K562 (cell line): Measurements from ENCODE around the gene GSPT2. TPM values are rescaled to one million over a fixed set of nuclear protein-coding genes. Genes with fewer than 3 reads are reported as not detected.

Source experiments
- ATAC-seq: fragments of 200-7000 bp; cut with Tn5 transposase; 3 replicates; pipeline ENCODE4 v1.9.1; 2020; ENCODE audit warnings: moderate library complexity
- BruUV-seq: library from RNA; stranded (reverse); fragments of 400-500 nt; replicated peaks from 2 replicates; lab custom pipeline; 2021; lab: Mats Ljungman, UMichigan
- CTCF ChIA-PET: fragments of 300-600 bp; formaldehyde crosslinking; extraction: SDS; loops from one replicate; lab custom pipeline; 2021; ENCODE audit warnings: low intra/inter-chr PET ratio; lab: Yijun Ruan, JAX
- POLR2A ChIA-PET: fragments of 300-600, 350-650 bp; sonication (Branson Sonifier 250); formaldehyde crosslinking; extraction: SDS; loops from one replicate; lab custom pipeline; 2021; ENCODE audit warnings: antibody characterized with exemption, inconsistent platforms; lab: Yijun Ruan, JAX
- DNase-seq, 4 experiments: peaks; one replicate each; pipeline versions ENCODE4 v3.0.0 to v3.0.0-alpha.2; 2011 to 2018; ENCODE audit warnings: low spot score in 3 of 4, mixed read lengths in 3 of 4; ENCODE audit errors: extremely low read depth in 1 of 4
- FAIRE-seq: peaks from 2 replicates; lab custom pipeline; 2011; peaks lifted over from hg19 to GRCh38; lab: Jason Lieb, UNC
- H2AFZ ChIP-seq: 2 replicates; pipeline ENCODE4 v1.6.0; 2011; ENCODE audit warnings: low read depth, low read length, control low read depth, inconsistent platforms
- H3K27ac ChIP-seq: fragments of 200-600 bp; 3 replicates; pipeline ENCODE4 v1.8.0; 2011; ENCODE audit warnings: low read depth, mild to moderate bottlenecking, control low read depth, inconsistent platforms, low read length, moderate library complexity, mixed read lengths; ENCODE audit errors: extremely low read depth
- H3K27me3 ChIP-seq, 2 experiments: fragments of 300-600 bp in 1 of 2; 2 replicates in 1 of 2; 3 replicates in 1 of 2; pipeline versions ENCODE4 v1.6.0 to v1.8.0; 2011; ENCODE audit warnings: inconsistent platforms in 2 of 2, low read length in 2 of 2, mild to moderate bottlenecking in 1 of 2, mixed read lengths in 1 of 2, moderate library complexity in 1 of 2; ENCODE audit not compliant: control insufficient read depth in 2 of 2, insufficient read depth in 2 of 2
- H3K36me3 ChIP-seq: fragments of 300-600 bp; 3 replicates; pipeline ENCODE4 v1.8.0; 2011; ENCODE audit warnings: mild to moderate bottlenecking, low read length, inconsistent platforms; ENCODE audit not compliant: control insufficient read depth, insufficient read depth
- H3K4me1 ChIP-seq, 2 experiments: fragments of 200-600 bp in 1 of 2; replicated peaks in 1 of 2; 2 replicates in 1 of 2; 3 replicates in 1 of 2; pipeline versions ENCODE4 v1.5.1 to v1.8.0; 2011; ENCODE audit warnings: inconsistent platforms in 2 of 2, low read length in 2 of 2, mild to moderate bottlenecking in 1 of 2, mixed read lengths in 1 of 2, moderate library complexity in 1 of 2; ENCODE audit not compliant: control insufficient read depth in 2 of 2, insufficient read depth in 2 of 2
- H3K4me2 ChIP-seq: 2 replicates; pipeline ENCODE4 v1.6.1; 2011; ENCODE audit warnings: low read length, control low read depth, inconsistent platforms, mixed read lengths; ENCODE audit not compliant: insufficient read depth
- H3K4me3 ChIP-seq: fragments of 200-600 bp; sonication (generic), shearing (Covaris generic); 2 replicates; pipeline ENCODE4 v1.5.1; 2016; ENCODE audit warnings: control low read depth, inconsistent platforms
- H3K79me2 ChIP-seq: fragments of 200-600 bp; 3 replicates; pipeline ENCODE4 v1.8.0; 2011; ENCODE audit warnings: low read length, inconsistent platforms; ENCODE audit not compliant: control insufficient read depth, insufficient read depth
- H3K9ac ChIP-seq, 2 experiments: 2 replicates each; pipeline versions ENCODE4 v1.6.0 to v1.6.1; 2011; ENCODE audit warnings: low read depth in 2 of 2, low read length in 2 of 2, control low read depth in 1 of 2, inconsistent platforms in 1 of 2, mild to moderate bottlenecking in 1 of 2, mixed read lengths in 1 of 2; ENCODE audit not compliant: insufficient read depth in 1 of 2
- H3K9me1 ChIP-seq: one replicate; pipeline ENCODE4 v1.6.0; 2011; ENCODE audit warnings: inconsistent platforms, mild to moderate bottlenecking, low read length, moderate library complexity; ENCODE audit not compliant: control insufficient read depth, insufficient read depth
- H3K9me3 ChIP-seq: replicated peaks from 2 replicates; pipeline ENCODE4 v1.5.1; 2011; ENCODE audit warnings: low read depth, low read length, inconsistent platforms; ENCODE audit not compliant: control insufficient read depth, insufficient read depth
- H4K20me1 ChIP-seq: replicated peaks from 2 replicates; pipeline ENCODE4 v1.6.1; 2011; ENCODE audit warnings: low read length, inconsistent platforms, mixed read lengths; ENCODE audit not compliant: control insufficient read depth, insufficient read depth
- ARID4B ChIP-seq: sonication (generic); formaldehyde crosslinking; IDR thresholded peaks from 2 replicates; pipeline ENCODE4 v1.8.0; 2022; ENCODE audit warnings: mild to moderate bottlenecking, missing genetic modification reagents
- CBX2 ChIP-seq: fragments of 200-600 bp; sonication (generic); IDR thresholded peaks from one replicate; pipeline ENCODE4 v1.6.1; 2012; ENCODE audit warnings: mild to moderate bottlenecking, low read length, inconsistent platforms; ENCODE audit not compliant: insufficient read depth, poor library complexity, severe bottlenecking
- CCAR2 ChIP-seq: fragments of 200-400 bp; formaldehyde crosslinking; IDR thresholded peaks from 2 replicates; pipeline ENCODE4 v1.6.1; 2017; ENCODE audit warnings: mild to moderate bottlenecking, low read depth, low read length
- DMBX1 ChIP-seq: fragments of 250-450 bp; sonication (Bioruptor Pico); IDR thresholded peaks from 2 replicates; pipeline ENCODE4 v1.8.0; 2022; ENCODE audit warnings: inconsistent platforms, mild to moderate bottlenecking, moderate library complexity, borderline replicate concordance
- IRF2 ChIP-seq: sonication (generic); formaldehyde crosslinking; IDR thresholded peaks from 2 replicates; pipeline ENCODE4 v1.8.1; 2022; ENCODE audit warnings: mild to moderate bottlenecking, missing genetic modification reagents
- NR2C1 ChIP-seq, 2 experiments: fragments of 450-650 bp; IDR thresholded peaks; 2 replicates each; pipeline ENCODE4 v1.6.1; 2017; ENCODE audit warnings: mild to moderate bottlenecking in 2 of 2, antibody characterized with exemption in 1 of 2, inconsistent platforms in 1 of 2, missing compliant biosample characterization in 1 of 2, missing genetic modification characterization in 1 of 2
- RBM25 ChIP-seq: fragments of 200-400 bp; formaldehyde crosslinking; IDR thresholded peaks from 2 replicates; pipeline ENCODE4 v1.6.1; 2018; ENCODE audit warnings: low read length, low read depth, moderate library complexity; ENCODE audit not compliant: severe bottlenecking
- ZBTB11 ChIP-seq, 3 experiments: fragments of 200-800 bp in 1 of 3; fragments of 250-450 bp in 1 of 3; fragments of 450-650 bp in 1 of 3; sonication (Bioruptor Pico) in 1 of 3; sonication (Bioruptor generic) in 1 of 3; formaldehyde crosslinking in 1 of 3; IDR thresholded peaks; 2 replicates each; pipeline versions ENCODE4 v1.6.1 to v1.8.0; 2016 to 2022; ENCODE audit warnings: mild to moderate bottlenecking in 2 of 3, missing genetic modification characterization in 2 of 3, missing compliant biosample characterization in 1 of 3, moderate library complexity in 1 of 3
- ZC3H11A ChIP-seq: IDR thresholded peaks from 2 replicates; pipeline ENCODE4 v1.6.1; 2012; ENCODE audit warnings: low read depth, low read length, improper control_type of control experiment
- ZNF134 ChIP-seq: fragments of 250-450 bp; sonication (Bioruptor Pico); conservative IDR thresholded peaks from 2 replicates; pipeline ENCODE4 v1.4.0; 2020
- ZNF282 ChIP-seq: sonication (generic); formaldehyde crosslinking; IDR thresholded peaks from 2 replicates; pipeline ENCODE4 v1.8.1; 2023; ENCODE audit warnings: missing genetic modification reagents
- ZNF431 ChIP-seq: sonication (generic); formaldehyde crosslinking; IDR thresholded peaks from 2 replicates; pipeline ENCODE4 v1.8.0; 2022; ENCODE audit warnings: mild to moderate bottlenecking, missing genetic modification reagents
- WGBS: fragments of 100-300 bp; shearing (Covaris generic); methylation state at CpG from one replicate; pipeline ENCODE4 v1.1.6; 2016; ENCODE audit warnings: low coverage, mixed read lengths; ENCODE audit not compliant: insufficient coverage; ENCODE audit errors: missing lambda C conversion rate; 5-methylcytosine and 5-hydroxymethylcytosine counted together
- in situ Hi-C: fragments of 300-500 bp; cut with MboI; formaldehyde crosslinking; loops from 4 replicates; pipeline ENCODE4 v1.15.0; 2018; ENCODE audit warnings: inconsistent platforms, mixed read lengths
- intact Hi-C: fragments of 100-400 bp; cut with micrococcal nuclease; formaldehyde crosslinking; loops from 2 replicates; pipeline ENCODE4 v1.14.2; 2022
- polyA plus RNA-seq, 8 experiments: library from polyadenylated mRNA; depleted of rRNA in 4 of 8; stranded (reverse) in 5 of 8; unstranded in 3 of 8; fragments of >200 nt; fragmentation: Nextera tagmentation in 2 of 8; fragmentation: Illumina TruSeq in 1 of 8; extraction: Ambion mirVana in 2 of 8; extraction: Trizol in 1 of 8; gene quantifications; 2 replicates each; pipeline versions ENCODE4 v1.2.1 to v1.2.3, GENCODE V29; 2011 to 2014; ENCODE audit warnings: inconsistent platforms in 1 of 8, missing spikeins in 1 of 8
- total RNA-seq, 7 experiments: library from RNA; depleted of rRNA in 6 of 7; stranded (reverse); fragments of >200 nt in 6 of 7; fragmentation: Illumina TruSeq in 2 of 7; extraction: Trizol in 2 of 7; gene quantifications; 2 replicates each; pipeline versions ENCODE4 v1.2.1 to v1.2.3, GENCODE V29; 2011 to 2021; ENCODE audit warnings: low replicate concordance in 1 of 7

The GSPT2 gene
- total and polyA plus RNA-seq, 9 of the 15 experiments (the other 6 are each of a cell fraction or from before 2014, with no cell fraction given): 0.93 to 4.2 (median 3.4) TPM

GRCh38 chrX:51697397-51697796 lies 45.8 kb upstream of the GSPT2 start:
- Histone ChIP-seq H3K4me3 (no peak overlapping the region), H3K4me2 (no peak overlapping the region), H3K9me1 (no peaks in the 10 kb centered on the region), H4K20me1 (no peaks in the 10 kb centered on the region), H3K36me3 (no peaks in the 10 kb centered on the region), H3K27ac (no peak overlapping the region), H3K27me3 (no peaks in the 10 kb centered on the region), H3K9me3 (no peaks in the 10 kb centered on the region), H3K9ac (no peak overlapping the region), H3K4me1 (no peaks in the 10 kb centered on the region), H3K79me2 (no peaks in the 10 kb centered on the region), H2AFZ (no peak overlapping the region)
- ChIA-PET POLR2A (no interaction called here), CTCF (no interaction called here)
- TF ChIP-seq RBM25 (peak; percentile 10), ZC3H11A (no peak), NR2C1 (IDR thresholded peaks at IDR 0.05) (no peak), NR2C1 (tag; IDR thresholded peaks at IDR 0.05) (no peak), CCAR2 (no peak), ZBTB11 (CRISPR knock-in tag; IDR thresholded peaks at IDR 0.05) (no peak), IRF2 (CRISPR knock-in tag) (no peak), CBX2 (no peak), DMBX1 (CRISPR knock-in tag) (no peak), ZNF134 (peak; percentile 93), ZNF282 (no peak), ZNF431 (CRISPR knock-in tag) (no peak), ARID4B (CRISPR knock-in tag) (no peak)
- BruUV-seq: no TSS peak
- ATAC-seq (no peak), FAIRE-seq (no peak), DNase-seq (no peak)
- in situ Hi-C loops (no loop called here), intact Hi-C loops (no loop called here)
- 2% methylated on average over 8 of the region's 8 CpGs for WGBS
